ENCODE measurements around the gene BRMS1L.
"Not testable (repeated sequence)": the region's sequence is repeated elsewhere in the genome, so short reads cannot be mapped to it uniquely, and the experiment has no call there.

BRMS1L gene, protein sequence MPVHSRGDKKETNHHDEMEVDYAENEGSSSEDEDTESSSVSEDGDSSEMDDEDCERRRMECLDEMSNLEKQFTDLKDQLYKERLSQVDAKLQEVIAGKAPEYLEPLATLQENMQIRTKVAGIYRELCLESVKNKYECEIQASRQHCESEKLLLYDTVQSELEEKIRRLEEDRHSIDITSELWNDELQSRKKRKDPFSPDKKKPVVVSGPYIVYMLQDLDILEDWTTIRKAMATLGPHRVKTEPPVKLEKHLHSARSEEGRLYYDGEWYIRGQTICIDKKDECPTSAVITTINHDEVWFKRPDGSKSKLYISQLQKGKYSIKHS

GRCh38 chr14:35826218-35826951 is at the start of gene BRMS1L:
Gene BRMS1L (plus strand): TSS chr14:35826338. CDS start chr14:35826517, 179 bp downstream.
- DNase-seq, result peak; percentile 98

DNA sequence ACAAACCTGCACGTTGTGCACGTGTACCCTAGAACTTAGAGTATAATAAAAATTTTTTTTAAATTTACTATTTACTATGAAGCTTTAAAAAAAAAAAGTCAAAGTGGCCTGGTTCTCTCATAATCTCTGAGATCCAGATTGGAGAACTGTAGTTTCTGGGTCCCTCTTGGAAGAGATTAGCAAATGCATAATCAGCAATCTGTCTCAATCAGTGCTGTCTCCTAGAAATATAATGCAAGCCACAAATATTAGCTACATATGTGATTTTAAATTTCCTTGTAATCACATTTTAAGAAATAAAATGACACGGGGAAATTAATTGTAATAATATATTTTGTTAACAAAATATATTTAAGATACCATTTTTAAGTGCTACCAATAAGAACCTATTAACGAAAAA is 49.3 kb upstream of the BRMS1L start:
- no peak for DNase-seq

- not testable (repeated sequence) for DNase-seq
Observed at GRCh38 chr14:35777550-35777949, 48.6 kb upstream of the BRMS1L start.

DNA sequence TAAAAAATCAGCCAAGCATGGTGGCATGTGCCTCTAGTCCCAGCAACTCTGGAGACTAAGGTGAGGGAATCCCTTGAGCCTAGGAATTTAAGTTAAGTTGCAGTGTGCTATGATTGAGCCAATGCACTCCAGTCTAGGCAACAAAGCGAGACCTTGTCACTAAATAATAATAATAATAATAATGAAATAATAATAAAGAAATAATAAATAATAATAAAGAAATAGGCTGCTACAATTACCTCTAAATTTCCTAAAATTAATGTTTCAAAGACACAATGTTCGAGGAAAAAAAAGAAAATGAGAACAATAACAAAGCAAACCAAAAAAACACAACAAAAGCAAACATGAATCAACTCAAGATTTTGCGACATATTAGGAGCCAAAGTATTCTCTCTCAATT is 46.8 kb upstream of the BRMS1L start:
- no peak for DNase-seq

DNA sequence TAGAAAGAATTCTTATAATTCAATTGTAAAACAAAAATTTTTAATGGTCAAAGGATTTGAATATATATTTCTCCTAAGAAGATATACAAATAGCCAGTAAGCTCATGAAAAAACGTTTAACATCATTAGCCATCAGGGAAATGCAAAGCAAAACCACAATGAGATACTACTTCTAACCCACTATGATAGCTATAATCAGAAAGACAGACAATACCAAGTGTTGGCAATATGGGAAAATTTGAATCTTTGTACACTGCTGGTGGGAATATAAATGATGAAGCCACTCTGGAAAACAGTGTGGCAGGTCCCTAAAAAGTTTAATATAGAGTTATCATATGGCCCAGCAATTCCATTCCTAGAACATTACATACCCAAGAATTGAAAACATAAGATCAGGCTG is 42.4 kb upstream of the BRMS1L start:
- no peak for DNase-seq

DNA sequence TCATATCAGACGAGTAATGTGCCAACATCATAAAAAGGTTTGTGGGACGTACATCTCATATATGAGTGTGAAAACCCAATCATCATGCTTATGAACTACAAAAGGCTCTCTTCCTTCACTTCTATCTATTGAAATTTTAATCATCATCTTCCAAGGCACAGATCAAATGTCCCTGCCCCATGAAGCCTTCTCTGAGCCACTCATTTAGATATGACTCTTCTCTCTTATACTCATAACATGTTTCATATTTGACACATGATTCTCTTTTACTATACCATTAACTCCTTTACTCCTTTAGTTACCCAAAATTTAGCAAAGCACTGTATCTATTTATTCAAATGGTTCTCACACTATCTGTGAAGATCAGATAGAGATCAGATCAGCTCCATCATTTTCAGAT is 39.3 kb upstream of the BRMS1L start:
- DNase-seq, result no peak

DNA sequence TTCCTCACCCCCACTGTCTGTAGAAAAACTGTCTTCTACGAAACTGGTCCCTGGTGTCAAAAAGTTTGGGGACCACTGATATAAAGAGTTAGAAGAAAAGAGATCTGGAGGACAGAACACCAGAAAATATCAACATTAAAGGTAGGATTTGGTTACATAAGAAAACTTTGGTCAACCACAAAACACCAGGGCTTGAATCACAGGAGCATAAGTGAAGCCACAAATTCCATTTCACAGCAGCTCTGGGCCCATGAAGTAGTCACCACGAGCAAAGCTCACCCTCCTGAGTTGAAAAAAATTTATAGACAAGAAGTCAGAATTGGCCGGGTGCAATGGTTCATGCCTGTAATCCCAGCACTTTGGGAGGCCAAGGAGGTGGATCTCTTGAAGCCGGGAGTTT is 36.5 kb upstream of the BRMS1L start:
- no peak for DNase-seq

DNA sequence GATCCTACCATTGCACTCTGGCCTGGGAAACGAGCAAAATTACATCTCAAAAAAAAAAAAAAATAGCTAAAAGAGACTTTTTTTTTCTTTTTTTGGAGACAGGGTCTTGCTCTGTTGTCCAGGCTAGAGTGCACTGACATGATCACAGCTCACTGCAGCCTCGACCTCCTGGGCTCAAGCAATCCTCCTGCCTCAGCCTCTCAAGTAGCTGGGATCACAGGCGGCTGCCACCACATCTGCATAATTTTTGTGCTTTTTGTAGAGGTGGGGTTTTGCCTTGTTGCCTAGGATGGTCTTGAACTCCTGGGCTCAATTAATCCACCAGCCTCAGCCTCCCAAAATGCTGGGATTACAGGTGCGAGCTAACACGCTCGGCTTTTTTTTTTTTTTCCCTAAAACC is 28.3 kb upstream of the BRMS1L start:
- no peak for DNase-seq

DNA sequence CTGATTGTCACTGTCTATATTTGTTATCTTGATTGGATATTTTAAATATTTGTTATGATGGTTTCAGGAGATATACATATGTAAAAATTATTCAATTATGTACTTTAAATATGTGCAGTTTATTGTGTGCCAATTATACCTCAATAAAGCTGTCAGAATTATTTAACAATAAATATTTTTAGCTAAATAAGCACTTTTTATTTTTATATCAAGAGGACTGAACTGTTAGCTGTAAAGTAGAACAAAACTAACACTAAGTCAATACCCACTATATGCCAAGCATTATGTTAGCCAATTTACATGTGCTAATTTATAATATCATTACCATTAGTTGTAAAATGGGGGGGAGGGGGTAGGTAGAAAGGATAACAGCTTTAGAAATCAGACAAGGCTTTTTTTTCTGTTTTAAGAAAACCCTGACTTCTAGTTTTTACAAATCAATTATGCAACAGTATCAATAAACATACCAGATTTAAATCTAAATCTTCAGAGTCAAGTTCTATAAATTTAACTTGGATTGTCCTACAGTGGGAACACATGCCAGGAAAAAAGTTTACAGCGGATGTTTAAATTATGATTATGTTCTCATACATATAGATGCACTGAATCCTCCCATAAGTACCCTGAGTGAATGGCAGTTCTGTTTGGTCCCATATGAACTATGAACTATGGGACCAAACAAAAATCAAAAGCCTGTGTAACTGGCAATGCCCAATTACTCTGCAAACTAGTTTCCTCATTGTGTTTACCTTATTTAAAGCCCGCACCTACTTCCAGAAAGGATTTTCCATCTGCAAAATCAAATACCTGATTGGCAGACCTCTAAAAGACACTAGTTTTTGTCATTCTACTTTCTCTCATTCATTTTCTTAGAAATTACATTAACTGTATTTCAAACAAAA is 19.9 kb upstream of the BRMS1L start:
- DNase-seq, result no peak

DNA sequence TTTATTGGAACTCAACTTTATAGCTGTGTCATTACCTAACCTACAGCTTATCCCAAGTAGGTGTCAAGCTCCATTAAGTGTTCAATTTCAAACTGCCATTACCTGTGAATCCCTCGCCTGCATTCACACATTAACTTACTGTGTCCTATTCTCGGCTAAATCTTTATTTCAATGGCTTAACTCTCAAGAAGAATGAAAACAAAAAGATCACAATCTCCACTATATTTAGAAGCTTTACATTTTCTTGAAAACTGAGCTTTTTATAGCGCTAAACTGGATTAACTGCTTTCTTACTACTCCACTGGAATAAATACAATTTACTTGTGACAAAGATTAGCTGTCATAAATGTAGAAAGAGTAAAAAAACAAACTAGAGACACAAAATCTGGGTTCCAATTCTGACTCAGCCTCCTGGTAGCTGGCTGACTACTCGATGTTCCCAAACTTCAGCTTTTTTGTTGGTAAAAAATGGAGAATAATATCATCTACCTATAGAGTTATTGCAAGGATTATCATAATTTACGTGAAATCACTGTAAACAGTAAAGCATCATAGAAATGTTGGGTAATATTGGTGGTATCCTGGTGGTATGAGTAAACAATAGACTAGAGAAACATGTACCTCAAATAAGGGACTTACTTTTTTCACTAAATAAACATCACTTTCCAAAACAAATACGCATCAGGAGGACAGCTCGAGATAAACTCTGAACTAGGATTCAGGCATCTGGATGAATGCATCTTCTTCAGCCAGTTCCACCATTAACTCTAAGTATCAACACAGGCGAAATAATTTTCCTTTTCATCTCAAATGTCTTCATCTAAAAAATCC is 18.8 kb upstream of the BRMS1L start:
- DNase-seq, result no peak

- no peak for DNase-seq
Observed at GRCh38 chr14:35808076-35808637, 18.0 kb upstream of the BRMS1L start.

- DNase-seq, result peak; percentile 91
Observed at GRCh38 chr14:35808638-35809563, 17.2 kb upstream of the BRMS1L start, which contains the start of gene RALGAPA1. Gene RALGAPA1 (minus strand): TSS chr14:35809295. CDS start chr14:35808835, 460 bp downstream.

GRCh38 chr14:35809597-35809996 is 16.5 kb upstream of the BRMS1L start:
- DNase-seq, result no peak

DNA sequence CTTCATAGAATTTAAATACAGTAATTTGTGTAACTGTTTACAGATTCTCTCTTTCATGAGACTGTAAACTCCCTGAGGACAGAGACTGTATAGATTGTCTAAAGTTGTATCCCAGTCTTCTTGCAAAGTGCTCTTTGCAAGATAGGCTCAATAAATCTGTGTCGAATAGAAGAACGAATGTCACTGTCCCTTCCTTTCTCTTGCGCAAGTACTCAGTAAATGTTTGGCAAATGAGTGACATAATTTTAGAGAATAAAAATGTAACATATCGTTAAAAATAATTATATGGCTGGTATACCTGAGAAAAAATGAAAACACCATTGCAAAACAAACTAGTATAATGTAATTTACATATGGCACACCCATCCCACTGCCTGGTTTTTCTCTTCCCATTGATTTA is 15.2 kb upstream of the BRMS1L start:
- no peak for DNase-seq

- DNase-seq, result peak; percentile 73
Observed at GRCh38 chr14:35814371-35815005, 11.7 kb upstream of the BRMS1L start.

DNA sequence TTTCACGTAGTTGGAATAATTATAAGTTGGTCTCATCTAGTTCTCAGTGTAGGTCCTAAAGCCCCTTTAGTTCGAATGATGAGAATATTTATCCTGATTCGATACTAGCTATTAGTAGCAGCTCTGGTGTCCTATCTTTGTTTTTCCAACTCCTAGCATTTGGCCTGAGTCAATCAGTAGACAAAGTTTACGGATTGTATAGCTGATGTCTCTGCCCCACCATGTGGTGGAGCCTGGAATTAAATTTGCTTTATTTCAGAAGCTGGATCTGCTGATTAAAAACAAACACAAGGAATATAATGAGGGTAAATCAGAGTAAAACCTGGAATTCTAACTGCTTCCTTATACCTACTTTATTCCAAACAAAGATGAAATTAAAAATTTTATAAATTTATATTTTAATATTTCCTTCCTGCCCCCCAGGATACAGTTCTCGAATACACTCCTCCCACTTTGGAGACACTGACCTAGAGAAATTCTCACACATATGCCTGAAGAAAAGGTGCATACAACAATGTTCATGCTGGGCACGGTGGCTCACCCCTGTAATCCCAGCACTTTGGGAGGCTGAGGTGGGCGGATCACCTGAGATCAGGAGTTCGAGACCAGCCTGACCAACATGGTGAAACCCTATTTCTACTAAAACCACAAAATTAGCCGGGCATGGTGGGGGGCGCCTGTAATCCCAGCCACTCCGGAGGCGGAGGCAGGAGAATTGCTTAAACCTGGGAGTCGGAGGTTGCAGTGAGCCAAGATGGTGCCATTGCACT is 7.6 kb upstream of the BRMS1L start:
- no peak for DNase-seq

DNA sequence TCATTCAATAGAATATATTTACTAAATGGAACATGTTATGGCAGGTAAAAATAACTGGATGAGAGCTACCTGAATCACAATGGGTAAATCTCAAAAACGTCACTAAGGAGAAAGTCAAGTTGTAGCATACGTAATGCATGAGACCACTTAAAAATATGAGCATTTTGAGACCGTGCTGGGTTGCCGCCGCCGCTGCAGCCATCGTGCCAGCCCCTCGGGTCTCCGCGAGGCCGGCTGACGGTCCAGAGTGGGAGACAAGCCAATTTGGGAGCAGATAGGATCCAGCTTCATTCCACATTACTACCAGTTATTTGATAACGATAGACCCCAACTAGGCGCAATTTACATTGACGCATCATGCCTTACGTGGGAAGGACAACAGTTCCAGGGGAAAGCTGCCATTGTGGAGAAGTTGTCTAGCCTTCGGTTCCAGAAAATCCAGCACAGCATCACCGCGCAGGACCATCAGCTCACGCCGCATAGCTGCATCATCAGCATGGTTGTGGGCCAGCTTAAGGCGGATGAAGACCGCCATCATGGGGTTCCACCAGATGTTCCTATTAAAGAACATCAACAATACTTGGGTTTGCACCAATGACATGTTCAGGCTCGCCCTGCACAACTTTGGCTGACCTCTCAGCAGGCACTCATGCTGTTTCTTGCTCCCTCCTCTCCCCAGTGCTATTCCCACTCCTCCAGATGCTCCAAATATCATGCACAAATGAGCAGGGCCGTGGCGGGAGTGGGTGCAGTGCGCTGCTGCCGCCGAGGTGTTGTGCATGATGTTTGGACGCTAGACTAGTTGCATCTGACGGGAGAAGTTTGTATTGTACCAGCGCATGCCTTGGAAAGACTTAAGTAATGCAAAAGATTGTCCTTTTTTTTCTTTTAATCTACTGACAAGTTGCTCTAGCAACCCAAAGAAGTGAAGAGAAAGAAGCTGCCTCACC is 6.3 kb upstream of the BRMS1L start:
- no peak for DNase-seq

Measured in stimulated activated naive CD4-positive, alpha-beta T cell treated with Interleukin-2 at 50 U/mL for 16 hours (primary cell).